Caco-2 (cell line): Measurements from ENCODE around the gene PLCH1. TPM values are rescaled to one million over a fixed set of nuclear protein-coding genes. Genes with fewer than 3 reads are reported as not detected.

ENCODE experiments used
- BruUV-seq: library from RNA; stranded (reverse); fragments of 400-500 nt; replicated peaks from 2 replicates; lab custom pipeline; 2021; lab: Mats Ljungman, UMichigan
- CTCF ChIA-PET: fragments of 300-600 bp; sonication (Branson Sonifier 250); formaldehyde crosslinking; loops from one replicate; lab custom pipeline; 2022; ENCODE audit warnings: antibody characterized with exemption; lab: Charles Lee
- POLR2A ChIA-PET: fragments of 300-600 bp; sonication (Branson Sonifier 250); formaldehyde crosslinking; loops from one replicate; lab custom pipeline; 2022; ENCODE audit warnings: antibody characterized with exemption; lab: Charles Lee
- DNase-seq, 2 experiments: peaks; one replicate each; pipeline versions ENCODE4 v3.0.0 to v3.0.0-alpha.2; 2020 to 2022
- H3K27me3 ChIP-seq: replicated peaks from 2 replicates; pipeline ENCODE4 v1.6.0; 2011; ENCODE audit warnings: low read length; ENCODE audit not compliant: control insufficient read depth, insufficient read depth
- H3K36me3 ChIP-seq: 2 replicates; pipeline ENCODE4 v1.5.1; 2011; ENCODE audit warnings: low read length; ENCODE audit not compliant: control insufficient read depth, insufficient read depth
- H3K4me1 ChIP-seq: fragments of 250-450 bp; sonication (Bioruptor Pico); 2 replicates; pipeline ENCODE4 v1.5.1; 2020; ENCODE audit warnings: mild to moderate bottlenecking
- H3K4me3 ChIP-seq: 2 replicates; pipeline ENCODE4 v1.5.1; 2011; ENCODE audit warnings: low read depth, mild to moderate bottlenecking, control low read depth, low read length
- H3K9me3 ChIP-seq: fragments of 250-450 bp; sonication (Bioruptor Pico); 2 replicates; pipeline ENCODE4 v1.5.1; 2020; ENCODE audit warnings: mild to moderate bottlenecking, moderate library complexity
- H3K27ac Mint-ChIP-seq: one replicate; pipeline ENCODE4 v1.8.0; 2022; ENCODE audit warnings: mixed read lengths; ENCODE audit not compliant: unreplicated experiment
- H3K27me3 Mint-ChIP-seq: one replicate; pipeline ENCODE4 v1.8.0; 2022; ENCODE audit warnings: mixed read lengths; ENCODE audit not compliant: insufficient read depth, unreplicated experiment
- H3K36me3 Mint-ChIP-seq: one replicate; pipeline ENCODE4 v1.8.0; 2022; ENCODE audit warnings: mild to moderate bottlenecking, mixed read lengths; ENCODE audit not compliant: insufficient read depth, unreplicated experiment
- H3K4me1 Mint-ChIP-seq: one replicate; pipeline ENCODE4 v1.8.0; 2022; ENCODE audit warnings: low read depth, mixed read lengths; ENCODE audit not compliant: unreplicated experiment
- H3K4me3 Mint-ChIP-seq: one replicate; pipeline ENCODE4 v1.8.0; 2022; ENCODE audit warnings: mild to moderate bottlenecking, moderate library complexity, mixed read lengths; ENCODE audit not compliant: unreplicated experiment
- H3K9me3 Mint-ChIP-seq: one replicate; pipeline ENCODE4 v1.8.0; 2022; ENCODE audit warnings: mixed read lengths; ENCODE audit not compliant: unreplicated experiment
- intact Hi-C: fragments of 100-400 bp; cut with micrococcal nuclease; formaldehyde crosslinking; loops from one replicate; pipeline ENCODE4 v1.10.0; 2022; ENCODE audit not compliant: unreplicated experiment
- total RNA-seq: library from RNA; stranded (reverse); gene quantifications from 2 replicates; pipeline ENCODE4 v1.2.3, GENCODE V29; 2022
- TF ChIP-seq, protein P1 (sequence below), 2 experiments: fragments of 200-600 bp in 1 of 2; IDR thresholded peaks; 1 replicate in 1 of 2; 2 replicates in 1 of 2; pipeline versions ENCODE4 v1.5.1 to v1.8.0; 2011 to 2022; ENCODE audit warnings: antibody characterized with exemption in 1 of 2, control low read depth in 1 of 2, inconsistent platforms in 1 of 2, low read depth in 1 of 2, low read length in 1 of 2, mild to moderate bottlenecking in 1 of 2, moderate library complexity in 1 of 2; ENCODE audit not compliant: insufficient read depth in 1 of 2, severe bottlenecking in 1 of 2, unreplicated experiment in 1 of 2

PLCH1 gene
- total RNA-seq, 1 experiment from 2014 or later: 3.1 TPM

DNA sequence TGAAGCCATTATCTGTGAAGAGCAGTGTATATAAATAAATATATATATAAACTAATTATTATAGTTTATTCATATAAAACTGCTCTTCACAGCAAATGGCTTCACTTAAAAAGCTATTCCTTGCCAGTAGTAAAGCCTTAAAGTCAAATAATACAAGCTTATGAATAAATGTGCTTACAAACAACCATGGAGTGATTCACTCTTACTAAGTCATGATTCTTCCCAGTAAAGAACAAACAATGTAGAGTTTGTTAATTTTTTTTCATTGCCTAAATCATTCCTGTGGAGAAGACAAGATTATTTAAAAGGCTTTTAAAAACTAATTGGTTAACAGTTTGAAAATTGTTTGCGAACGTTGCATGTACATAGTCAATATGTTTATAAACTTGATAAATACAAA is 140.7 kb downstream of the PLCH1 start:
- no peak overlapping the region for H3K4me3 Mint-ChIP-seq
- no peaks in the 10 kb centered on the region for H3K9me3 ChIP-seq
- no peaks in the 10 kb centered on the region for H3K4me1 Mint-ChIP-seq
- ChIA-PET POLR2A (no interaction called here), CTCF (no interaction called here)
- H3K4me1 ChIP-seq: no peaks in the 10 kb centered on the region
- no TSS peak for BruUV-seq
- TF ChIP-seq, protein P1, sequence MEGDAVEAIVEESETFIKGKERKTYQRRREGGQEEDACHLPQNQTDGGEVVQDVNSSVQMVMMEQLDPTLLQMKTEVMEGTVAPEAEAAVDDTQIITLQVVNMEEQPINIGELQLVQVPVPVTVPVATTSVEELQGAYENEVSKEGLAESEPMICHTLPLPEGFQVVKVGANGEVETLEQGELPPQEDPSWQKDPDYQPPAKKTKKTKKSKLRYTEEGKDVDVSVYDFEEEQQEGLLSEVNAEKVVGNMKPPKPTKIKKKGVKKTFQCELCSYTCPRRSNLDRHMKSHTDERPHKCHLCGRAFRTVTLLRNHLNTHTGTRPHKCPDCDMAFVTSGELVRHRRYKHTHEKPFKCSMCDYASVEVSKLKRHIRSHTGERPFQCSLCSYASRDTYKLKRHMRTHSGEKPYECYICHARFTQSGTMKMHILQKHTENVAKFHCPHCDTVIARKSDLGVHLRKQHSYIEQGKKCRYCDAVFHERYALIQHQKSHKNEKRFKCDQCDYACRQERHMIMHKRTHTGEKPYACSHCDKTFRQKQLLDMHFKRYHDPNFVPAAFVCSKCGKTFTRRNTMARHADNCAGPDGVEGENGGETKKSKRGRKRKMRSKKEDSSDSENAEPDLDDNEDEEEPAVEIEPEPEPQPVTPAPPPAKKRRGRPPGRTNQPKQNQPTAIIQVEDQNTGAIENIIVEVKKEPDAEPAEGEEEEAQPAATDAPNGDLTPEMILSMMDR (IDR thresholded peaks at IDR 0.05; ENCODE audit: insufficient read depth in 1 of 2, low read depth in 1 of 2, low read length in 1 of 2, severe bottlenecking in 1 of 2, unreplicated experiment in 1 of 2): no peak
- H3K4me3 ChIP-seq: no peak overlapping the region
- H3K27me3 ChIP-seq: no peaks in the 10 kb centered on the region
- no peaks in the 10 kb centered on the region for H3K9me3 Mint-ChIP-seq
- H3K36me3 ChIP-seq: no peaks in the 10 kb centered on the region
- no peaks in the 10 kb centered on the region for H3K36me3 Mint-ChIP-seq
- no peak for DNase-seq
- intact Hi-C loops: no loop called here
- no peak overlapping the region for H3K27ac Mint-ChIP-seq
- H3K27me3 Mint-ChIP-seq: no peaks in the 10 kb centered on the region

GRCh38 chr3:155603302-155603701 is 141.6 kb downstream of the PLCH1 start:
- H3K9me3 ChIP-seq: no peaks in the 10 kb centered on the region
- intact Hi-C loops: no loop called here
- ChIA-PET POLR2A (no interaction called here), CTCF (no interaction called here)
- no peak overlapping the region for H3K4me3 ChIP-seq
- no peak overlapping the region for H3K4me3 Mint-ChIP-seq
- no peaks in the 10 kb centered on the region for H3K36me3 ChIP-seq
- H3K4me1 ChIP-seq: no peaks in the 10 kb centered on the region
- BruUV-seq: no TSS peak
- no peaks in the 10 kb centered on the region for H3K4me1 Mint-ChIP-seq
- H3K36me3 Mint-ChIP-seq: no peaks in the 10 kb centered on the region
- H3K27me3 ChIP-seq: no peaks in the 10 kb centered on the region
- DNase-seq: no peak
- no peaks in the 10 kb centered on the region for H3K27me3 Mint-ChIP-seq
- TF ChIP-seq, protein P1 (IDR thresholded peaks at IDR 0.05; ENCODE audit: insufficient read depth in 1 of 2, low read depth in 1 of 2, low read length in 1 of 2, severe bottlenecking in 1 of 2, unreplicated experiment in 1 of 2): no peak
- no peaks in the 10 kb centered on the region for H3K9me3 Mint-ChIP-seq
- H3K27ac Mint-ChIP-seq: no peak overlapping the region

DNA sequence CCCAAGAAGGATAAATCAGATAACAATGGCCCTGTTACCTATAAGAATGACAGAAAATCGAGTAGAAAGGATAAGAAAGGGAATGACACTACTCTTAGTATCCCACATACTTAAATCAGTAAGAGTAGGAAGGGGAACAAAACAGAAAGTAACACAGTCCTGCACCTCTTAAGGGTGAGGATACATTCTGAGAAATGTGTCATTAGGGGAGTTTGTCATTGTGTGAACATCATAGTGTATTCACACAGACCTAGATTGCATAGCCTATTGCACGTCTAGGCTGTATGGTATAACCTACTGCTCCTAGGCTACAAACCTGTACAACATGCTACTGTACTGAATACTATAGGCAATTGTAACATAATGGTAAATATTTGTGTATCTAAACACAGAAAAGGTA is 142.6 kb downstream of the PLCH1 start:
- no peaks in the 10 kb centered on the region for H3K27me3 ChIP-seq
- no peak for DNase-seq
- no TSS peak for BruUV-seq
- Mint-ChIP-seq H3K27me3 (no peaks in the 10 kb centered on the region), H3K9me3 (no peaks in the 10 kb centered on the region), H3K27ac (no peak overlapping the region), H3K36me3 (no peaks in the 10 kb centered on the region), H3K4me3 (no peak overlapping the region), H3K4me1 (no peaks in the 10 kb centered on the region)
- no peaks in the 10 kb centered on the region for H3K36me3 ChIP-seq
- H3K4me3 ChIP-seq: no peak overlapping the region
- POLR2A ChIA-PET: no interaction called here
- CTCF ChIA-PET: no interaction called here
- intact Hi-C loops: no loop called here
- H3K9me3 ChIP-seq: no peaks in the 10 kb centered on the region
- no peaks in the 10 kb centered on the region for H3K4me1 ChIP-seq
- TF ChIP-seq, protein P1 (IDR thresholded peaks at IDR 0.05; ENCODE audit: insufficient read depth in 1 of 2, low read depth in 1 of 2, low read length in 1 of 2, severe bottlenecking in 1 of 2, unreplicated experiment in 1 of 2): no peak
